K562 (cell line): Measurements from ENCODE around the gene UNC13A. TPM values are rescaled to one million over a fixed set of nuclear protein-coding genes. Genes with fewer than 3 reads are reported as not detected.

Source experiments
- BCL6 ChIP-seq: fragments of 250-450 bp; sonication (Bioruptor Pico); IDR thresholded peaks from 2 replicates; pipeline ENCODE4 v1.4.0; 2020
- DNMT1 ChIP-seq: fragments of 450-650 bp; IDR thresholded peaks from 2 replicates; pipeline ENCODE4 v1.6.1; 2016; ENCODE audit warnings: antibody characterized with exemption, mild to moderate bottlenecking
- E2F4 ChIP-seq: sonication (generic); formaldehyde crosslinking; IDR thresholded peaks from 2 replicates; pipeline ENCODE4 v1.8.0; 2022; ENCODE audit warnings: mild to moderate bottlenecking, low read depth, missing genetic modification reagents
- ELF4 ChIP-seq: fragments of 450-650 bp; formaldehyde crosslinking; IDR thresholded peaks from 2 replicates; pipeline ENCODE4 v1.4.0; 2022; ENCODE audit warnings: missing genetic modification characterization
- KLF13 ChIP-seq: fragments of 450-650 bp; IDR thresholded peaks from 2 replicates; pipeline ENCODE4 v1.6.1; 2016; ENCODE audit warnings: missing genetic modification characterization, low read depth, mild to moderate bottlenecking, missing compliant biosample characterization, moderate library complexity, borderline replicate concordance
- L3MBTL2 ChIP-seq: fragments of 450-650 bp; IDR thresholded peaks from 2 replicates; pipeline ENCODE4 v1.6.1; 2016; ENCODE audit warnings: mild to moderate bottlenecking, moderate library complexity
- MYC ChIP-seq, 2 experiments: fragments of 250-450 bp in 1 of 2; sonication (Bioruptor Pico) in 1 of 2; IDR thresholded peaks; 2 replicates each; pipeline versions ENCODE4 v1.5.1 to v1.6.1; 2012 to 2021; ENCODE audit warnings: low read depth in 2 of 2, borderline replicate concordance in 1 of 2, improper control_type of control experiment in 1 of 2, low read length in 1 of 2, mild to moderate bottlenecking in 1 of 2, moderate library complexity in 1 of 2
- NCOR1 ChIP-seq: fragments of 450-650 bp; IDR thresholded peaks from 2 replicates; pipeline ENCODE4 v1.6.1; 2016; ENCODE audit warnings: mild to moderate bottlenecking, moderate library complexity
- SRSF1 ChIP-seq: fragments of 200-400 bp; formaldehyde crosslinking; IDR thresholded peaks from 2 replicates; pipeline ENCODE4 v1.6.1; 2017; ENCODE audit warnings: mild to moderate bottlenecking, low read depth, low read length, moderate library complexity
- STAT5B ChIP-seq: fragments of 250-450 bp; sonication (Bioruptor Pico); IDR thresholded peaks from 2 replicates; pipeline ENCODE4 v1.8.0; 2021; ENCODE audit warnings: mild to moderate bottlenecking, inconsistent platforms
- ZNF124 ChIP-seq: sonication (generic); formaldehyde crosslinking; IDR thresholded peaks from 2 replicates; pipeline ENCODE4 v1.8.1; 2022; ENCODE audit warnings: missing genetic modification reagents
- ZNF512 ChIP-seq: IDR thresholded peaks from 2 replicates; pipeline ENCODE4 v1.6.1; 2016; ENCODE audit warnings: missing genetic modification characterization, missing compliant biosample characterization
- polyA plus RNA-seq, 8 experiments: library from polyadenylated mRNA; depleted of rRNA in 4 of 8; stranded (reverse) in 5 of 8; unstranded in 3 of 8; fragments of >200 nt; fragmentation: Nextera tagmentation in 2 of 8; fragmentation: Illumina TruSeq in 1 of 8; extraction: Ambion mirVana in 2 of 8; extraction: Trizol in 1 of 8; gene quantifications; 2 replicates each; pipeline versions ENCODE4 v1.2.1 to v1.2.3, GENCODE V29; 2011 to 2014; ENCODE audit warnings: inconsistent platforms in 1 of 8, missing spikeins in 1 of 8
- total RNA-seq, 7 experiments: library from RNA; depleted of rRNA in 6 of 7; stranded (reverse); fragments of >200 nt in 6 of 7; fragmentation: Illumina TruSeq in 2 of 7; extraction: Trizol in 2 of 7; gene quantifications; 2 replicates each; pipeline versions ENCODE4 v1.2.1 to v1.2.3, GENCODE V29; 2011 to 2021; ENCODE audit warnings: low replicate concordance in 1 of 7
- TF ChIP-seq, protein P1 (sequence below): IDR thresholded peaks from 2 replicates; pipeline ENCODE4 v1.6.1; 2011; ENCODE audit warnings: borderline replicate concordance, low read depth, mild to moderate bottlenecking, moderate library complexity, low read length; ENCODE audit not compliant: insufficient read depth, poor library complexity, severe bottlenecking
- TF ChIP-seq, protein P2 (sequence below): sonication (generic); formaldehyde crosslinking; IDR thresholded peaks from 2 replicates; pipeline ENCODE4 v1.8.0; 2023; ENCODE audit warnings: mild to moderate bottlenecking, missing genetic modification reagents
- TF ChIP-seq, protein P3 (sequence below): fragments of 250-450 bp; sonication (Bioruptor Pico); IDR thresholded peaks from 2 replicates; pipeline ENCODE4 v1.5.1; 2021; ENCODE audit warnings: mild to moderate bottlenecking

Gene UNC13A
- total and polyA plus RNA-seq, 9 of the 15 experiments (the other 6 are each of a cell fraction or from before 2014, with no cell fraction given), result 0.03 to 1.0 (median 0.25) TPM

- TF ChIP-seq E2F4 (0 out of 2 replicates have a peak, but pooled peaks have one; percentile 38), SRSF1 (no peak), ELF4 (no peak), KLF13 (no peak), STAT5B (CRISPR knock-in tag) (no peak), L3MBTL2 (no peak), ZNF512 (tag) (no peak), BCL6 (CRISPR knock-in tag) (no peak), MYC (IDR thresholded peaks at IDR 0.05; ENCODE audit: low read depth, low read length) (no peak), MYC (CRISPR knock-in tag; IDR thresholded peaks at IDR 0.05; ENCODE audit: borderline replicate concordance, low read depth) (no peak), ZNF124 (CRISPR knock-in tag) (no peak), DNMT1 (no peak), NCOR1 (no peak)
- TF ChIP-seq, protein P1, sequence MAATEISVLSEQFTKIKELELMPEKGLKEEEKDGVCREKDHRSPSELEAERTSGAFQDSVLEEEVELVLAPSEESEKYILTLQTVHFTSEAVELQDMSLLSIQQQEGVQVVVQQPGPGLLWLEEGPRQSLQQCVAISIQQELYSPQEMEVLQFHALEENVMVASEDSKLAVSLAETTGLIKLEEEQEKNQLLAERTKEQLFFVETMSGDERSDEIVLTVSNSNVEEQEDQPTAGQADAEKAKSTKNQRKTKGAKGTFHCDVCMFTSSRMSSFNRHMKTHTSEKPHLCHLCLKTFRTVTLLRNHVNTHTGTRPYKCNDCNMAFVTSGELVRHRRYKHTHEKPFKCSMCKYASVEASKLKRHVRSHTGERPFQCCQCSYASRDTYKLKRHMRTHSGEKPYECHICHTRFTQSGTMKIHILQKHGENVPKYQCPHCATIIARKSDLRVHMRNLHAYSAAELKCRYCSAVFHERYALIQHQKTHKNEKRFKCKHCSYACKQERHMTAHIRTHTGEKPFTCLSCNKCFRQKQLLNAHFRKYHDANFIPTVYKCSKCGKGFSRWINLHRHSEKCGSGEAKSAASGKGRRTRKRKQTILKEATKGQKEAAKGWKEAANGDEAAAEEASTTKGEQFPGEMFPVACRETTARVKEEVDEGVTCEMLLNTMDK, result no peak
- TF ChIP-seq, protein P2, sequence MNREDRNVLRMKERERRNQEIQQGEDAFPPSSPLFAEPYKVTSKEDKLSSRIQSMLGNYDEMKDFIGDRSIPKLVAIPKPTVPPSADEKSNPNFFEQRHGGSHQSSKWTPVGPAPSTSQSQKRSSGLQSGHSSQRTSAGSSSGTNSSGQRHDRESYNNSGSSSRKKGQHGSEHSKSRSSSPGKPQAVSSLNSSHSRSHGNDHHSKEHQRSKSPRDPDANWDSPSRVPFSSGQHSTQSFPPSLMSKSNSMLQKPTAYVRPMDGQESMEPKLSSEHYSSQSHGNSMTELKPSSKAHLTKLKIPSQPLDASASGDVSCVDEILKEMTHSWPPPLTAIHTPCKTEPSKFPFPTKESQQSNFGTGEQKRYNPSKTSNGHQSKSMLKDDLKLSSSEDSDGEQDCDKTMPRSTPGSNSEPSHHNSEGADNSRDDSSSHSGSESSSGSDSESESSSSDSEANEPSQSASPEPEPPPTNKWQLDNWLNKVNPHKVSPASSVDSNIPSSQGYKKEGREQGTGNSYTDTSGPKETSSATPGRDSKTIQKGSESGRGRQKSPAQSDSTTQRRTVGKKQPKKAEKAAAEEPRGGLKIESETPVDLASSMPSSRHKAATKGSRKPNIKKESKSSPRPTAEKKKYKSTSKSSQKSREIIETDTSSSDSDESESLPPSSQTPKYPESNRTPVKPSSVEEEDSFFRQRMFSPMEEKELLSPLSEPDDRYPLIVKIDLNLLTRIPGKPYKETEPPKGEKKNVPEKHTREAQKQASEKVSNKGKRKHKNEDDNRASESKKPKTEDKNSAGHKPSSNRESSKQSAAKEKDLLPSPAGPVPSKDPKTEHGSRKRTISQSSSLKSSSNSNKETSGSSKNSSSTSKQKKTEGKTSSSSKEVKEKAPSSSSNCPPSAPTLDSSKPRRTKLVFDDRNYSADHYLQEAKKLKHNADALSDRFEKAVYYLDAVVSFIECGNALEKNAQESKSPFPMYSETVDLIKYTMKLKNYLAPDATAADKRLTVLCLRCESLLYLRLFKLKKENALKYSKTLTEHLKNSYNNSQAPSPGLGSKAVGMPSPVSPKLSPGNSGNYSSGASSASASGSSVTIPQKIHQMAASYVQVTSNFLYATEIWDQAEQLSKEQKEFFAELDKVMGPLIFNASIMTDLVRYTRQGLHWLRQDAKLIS (CRISPR knock-in tag), result peak; percentile 58; the same call in 1 of the 2 replicates
- TF ChIP-seq, protein P3, sequence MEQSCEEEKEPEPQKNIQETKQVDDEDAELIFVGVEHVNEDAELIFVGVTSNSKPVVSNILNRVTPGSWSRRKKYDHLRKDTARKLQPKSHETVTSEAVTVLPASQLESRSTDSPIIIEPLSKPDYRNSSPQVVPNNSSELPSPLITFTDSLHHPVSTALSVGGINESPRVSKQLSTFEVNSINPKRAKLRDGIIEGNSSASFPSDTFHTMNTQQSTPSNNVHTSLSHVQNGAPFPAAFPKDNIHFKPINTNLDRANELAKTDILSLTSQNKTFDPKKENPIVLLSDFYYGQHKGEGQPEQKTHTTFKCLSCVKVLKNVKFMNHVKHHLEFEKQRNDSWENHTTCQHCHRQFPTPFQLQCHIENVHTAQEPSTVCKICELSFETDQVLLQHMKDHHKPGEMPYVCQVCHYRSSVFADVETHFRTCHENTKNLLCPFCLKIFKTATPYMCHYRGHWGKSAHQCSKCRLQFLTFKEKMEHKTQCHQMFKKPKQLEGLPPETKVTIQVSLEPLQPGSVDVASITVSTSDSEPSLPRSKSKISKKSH (CRISPR knock-in tag), result no peak
Observed at GRCh38 chr19:17681505-17682125, 6.5 kb downstream of the UNC13A start (continued).
